Stimulated activated CD4-positive, alpha-beta T cell treated with anti-CD3 and anti-CD28 coated beads, Interleukin-1b, Interleukin-23, amount 100 ng/mL, for 24 hours (primary cell): Measurements from ENCODE around the gene ERP29.
A peak's percentile ranks its signal among the peaks of the same experiment; 100 is the strongest.
"Not testable (repeated sequence)": the region's sequence is repeated elsewhere in the genome, so short reads cannot be mapped to it uniquely, and the experiment has no call there.

Experiments
- DNase-seq, 4 experiments: peaks; one replicate each; pipeline ENCODE4 v3.0.0-alpha.2; 2020; ENCODE audit warnings: low read depth in 4 of 4, low spot score in 1 of 4

Gene ERP29

DNA sequence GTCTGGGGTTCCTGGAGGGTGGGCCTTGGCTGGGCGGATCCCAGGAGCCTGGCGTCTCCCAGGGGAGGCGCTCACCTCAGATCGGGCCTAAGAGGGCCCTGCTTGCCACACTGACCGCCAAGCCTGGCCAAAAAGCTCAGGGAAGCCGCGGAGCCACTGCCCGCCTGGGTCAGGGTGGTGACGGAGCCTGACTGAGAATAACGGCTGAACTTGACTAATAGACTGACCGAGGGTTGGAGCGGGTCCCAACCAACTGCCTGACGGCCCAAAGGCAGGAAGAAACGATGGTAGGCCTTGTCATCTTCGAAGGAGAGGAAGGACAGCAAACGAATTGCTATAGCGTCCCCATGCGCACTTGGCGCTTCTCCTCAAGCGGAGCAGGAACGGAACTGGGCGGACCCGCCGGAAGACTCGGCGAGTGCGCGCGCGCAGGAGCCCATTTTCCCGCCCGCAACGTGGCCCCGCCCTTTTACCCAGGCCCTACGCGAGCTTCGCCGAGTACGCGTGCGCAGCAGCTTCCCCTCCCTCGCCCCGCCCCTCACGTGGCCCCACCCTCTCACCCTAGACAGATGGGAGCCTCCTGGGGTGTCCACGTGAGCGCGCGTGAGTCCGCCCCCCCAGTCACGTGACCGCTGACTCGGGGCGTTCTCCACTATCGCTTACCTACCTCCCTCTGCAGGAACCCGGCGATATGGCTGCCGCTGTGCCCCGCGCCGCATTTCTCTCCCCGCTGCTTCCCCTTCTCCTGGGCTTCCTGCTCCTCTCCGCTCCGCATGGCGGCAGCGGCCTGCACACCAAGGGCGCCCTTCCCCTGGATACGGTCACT is at the start of gene ERP29, which contains the start of gene TMEM116:
Gene ERP29, plus strand, starts transcription at position 652 of the 826 bp plus-strand sequence. Its CDS starts 40 bp downstream, at position 692.
Gene TMEM116, minus strand, starts transcription at position 391 of the 826 bp plus-strand sequence. CDS start 7,895 bp downstream, outside the sequence.
- peak; percentile 100 for DNase-seq

DNA sequence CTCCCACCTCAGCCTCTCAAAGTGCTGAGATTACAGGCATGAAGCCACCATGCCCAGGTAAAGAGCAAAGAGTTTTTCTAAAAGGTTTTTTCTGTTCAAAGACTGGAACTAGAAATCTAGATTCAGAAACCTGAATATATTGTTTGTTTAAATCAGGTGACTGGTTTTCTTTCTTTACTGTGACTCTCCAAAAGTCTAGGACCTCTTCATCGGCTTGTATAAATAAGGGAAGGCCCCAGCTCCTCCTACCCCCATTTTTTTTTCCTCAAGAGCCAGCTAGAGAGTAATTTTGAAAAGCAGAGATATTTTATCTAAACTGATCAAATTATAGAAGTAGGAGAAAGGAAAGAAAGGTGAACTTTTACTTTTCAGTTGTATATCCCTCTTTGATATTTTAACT is 48.3 kb upstream of the ERP29 start:
- no peak for DNase-seq

DNA sequence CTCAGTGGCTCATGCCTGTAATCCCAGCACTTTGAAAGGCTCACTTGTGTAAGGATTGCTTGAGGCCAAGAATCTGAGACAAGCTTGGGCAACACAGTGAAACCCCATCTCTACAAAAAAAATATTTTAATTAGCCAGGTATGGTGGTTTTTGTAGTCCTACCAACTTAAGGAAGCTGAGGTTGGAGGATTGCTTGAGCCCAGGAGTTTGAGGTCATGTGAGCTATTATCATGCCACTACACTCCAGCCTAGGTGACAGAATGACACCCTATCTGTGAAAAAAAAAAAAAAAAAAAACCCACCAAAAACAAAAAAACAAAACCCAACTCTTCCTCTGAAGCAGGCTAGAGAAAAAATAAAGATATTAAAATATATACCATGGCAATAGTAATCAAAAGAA is 41.4 kb upstream of the ERP29 start:
- no peak for DNase-seq

DNA sequence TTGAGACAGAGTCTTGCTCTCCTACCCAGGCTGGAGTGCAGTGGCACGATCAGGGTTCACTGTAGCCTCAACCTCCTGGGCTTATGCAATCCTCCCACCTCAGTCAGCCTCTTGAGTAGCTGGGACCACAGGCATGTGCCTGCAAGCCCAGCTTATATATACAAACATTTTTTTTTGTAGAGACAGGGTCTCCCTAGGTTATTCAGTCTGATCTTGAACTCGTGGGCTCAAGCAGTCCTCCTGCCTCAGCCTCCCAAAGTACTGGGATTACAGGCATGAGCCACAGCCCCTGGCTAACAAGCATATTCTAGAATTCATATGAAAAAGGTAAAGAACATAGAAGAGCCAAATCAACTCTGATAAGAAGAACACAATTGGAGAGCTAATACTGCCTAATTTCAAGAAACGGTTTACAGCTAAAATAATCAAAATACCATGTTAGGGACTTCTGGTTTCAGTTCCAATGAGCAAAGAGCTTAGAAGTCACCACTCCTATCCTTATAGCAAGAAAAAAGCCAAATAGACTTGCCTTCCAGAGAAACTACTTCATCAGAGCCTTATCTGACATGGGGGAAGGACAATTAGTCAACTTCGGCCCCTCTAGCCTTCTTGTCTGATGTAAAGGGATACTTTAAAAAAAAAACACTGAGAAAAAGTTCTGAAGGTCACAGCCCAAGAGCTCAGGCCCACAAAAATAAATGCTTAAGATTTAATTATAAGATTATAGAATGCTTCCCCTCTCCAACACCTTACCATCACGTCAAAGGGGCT is 37.9 kb upstream of the ERP29 start:
- no peak for DNase-seq

DNA sequence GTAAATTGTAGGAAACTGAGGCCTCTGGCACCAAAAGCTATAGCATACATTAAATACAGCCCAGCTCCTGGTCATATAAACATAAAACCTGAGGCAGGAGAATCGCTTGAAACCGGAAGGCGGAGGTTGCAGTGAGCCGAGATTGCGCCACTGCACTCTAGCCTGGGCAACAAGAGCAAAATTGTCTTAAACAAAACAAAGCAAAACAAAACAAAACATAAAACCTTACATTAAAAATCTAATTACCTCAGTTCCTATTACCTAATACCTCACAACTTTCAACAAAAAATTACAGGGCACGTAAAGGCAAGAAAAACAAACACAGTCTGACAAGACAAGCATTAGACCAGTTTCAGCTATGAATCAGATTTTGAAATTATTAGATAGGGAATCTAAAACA is 36.9 kb upstream of the ERP29 start:
- DNase-seq: no peak

DNA sequence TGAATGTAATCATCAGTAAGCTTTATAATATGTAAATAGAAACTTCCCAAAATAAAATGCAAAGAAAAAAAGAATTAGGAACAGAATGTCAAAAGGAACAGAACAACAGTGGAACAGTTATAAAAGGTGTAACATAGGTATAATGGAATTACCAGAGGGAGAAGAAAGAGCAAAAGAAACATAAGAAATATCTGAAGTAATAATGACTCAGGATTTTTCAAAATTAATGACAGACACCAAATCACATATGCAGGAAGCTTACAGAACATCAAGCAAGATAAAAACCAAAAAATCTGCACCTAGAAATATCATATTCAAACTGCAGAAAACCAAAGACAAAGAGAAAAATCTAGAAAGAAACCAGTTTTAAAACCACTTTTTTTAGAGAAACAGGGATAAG is 36.4 kb upstream of the ERP29 start:
- no peak for DNase-seq

DNA sequence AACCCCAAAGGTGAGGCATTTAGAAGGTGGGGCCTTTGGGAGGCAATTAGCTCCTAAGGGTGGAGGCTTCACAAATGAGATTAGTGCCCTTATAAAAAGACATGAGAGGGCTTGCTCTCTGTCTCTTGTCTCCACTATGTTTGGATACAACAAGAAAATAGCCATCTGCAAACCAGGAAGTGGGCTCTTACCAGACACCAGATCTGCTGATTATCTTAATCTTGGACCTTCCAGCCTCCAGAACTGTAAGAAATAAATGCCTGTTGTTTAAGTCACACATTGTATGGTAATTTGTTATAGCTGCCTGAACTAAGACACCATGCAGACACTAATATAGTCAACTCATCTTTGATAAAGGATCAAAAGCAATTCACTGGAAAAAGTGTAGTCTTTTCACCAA is 34.7 kb upstream of the ERP29 start:
- DNase-seq: no peak

DNA sequence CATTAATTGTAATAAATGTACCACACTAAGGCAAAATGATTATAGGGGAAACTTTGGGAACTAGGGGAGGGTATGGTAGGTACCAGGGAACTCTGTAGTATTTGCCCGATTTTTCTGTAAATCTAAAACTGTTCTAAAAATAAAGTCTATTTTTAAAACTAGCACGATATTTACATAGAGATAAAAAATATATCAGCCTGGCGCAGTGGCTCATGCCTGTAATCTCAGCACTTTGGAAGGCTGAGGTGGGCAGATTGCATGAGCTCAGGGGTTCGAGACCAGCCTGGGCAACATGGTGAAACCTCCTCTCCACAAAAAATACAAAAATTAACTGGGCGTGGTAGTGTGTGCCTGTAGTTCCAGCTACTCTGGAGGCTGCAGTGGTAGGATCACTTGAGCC is 32.6 kb upstream of the ERP29 start:
- DNase-seq: no peak

DNA sequence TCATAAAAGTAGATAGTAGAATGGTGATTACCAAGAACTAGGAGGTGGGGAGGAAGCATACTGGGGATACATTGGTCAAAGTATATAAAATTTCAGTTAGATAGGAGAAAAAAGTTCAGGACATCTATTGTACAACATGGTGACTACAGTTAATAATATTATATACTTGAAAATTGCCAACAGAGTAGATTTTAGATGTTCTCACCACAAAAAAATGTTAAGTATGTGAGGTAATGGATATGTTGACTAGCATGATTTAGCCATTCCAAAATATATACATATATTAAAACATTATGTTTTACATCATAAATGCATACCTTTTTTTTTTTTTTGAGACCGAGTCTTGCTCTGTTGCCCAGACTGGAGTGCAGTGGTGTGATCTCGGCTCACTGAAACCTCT is 31.2 kb upstream of the ERP29 start:
- no peak for DNase-seq

DNA sequence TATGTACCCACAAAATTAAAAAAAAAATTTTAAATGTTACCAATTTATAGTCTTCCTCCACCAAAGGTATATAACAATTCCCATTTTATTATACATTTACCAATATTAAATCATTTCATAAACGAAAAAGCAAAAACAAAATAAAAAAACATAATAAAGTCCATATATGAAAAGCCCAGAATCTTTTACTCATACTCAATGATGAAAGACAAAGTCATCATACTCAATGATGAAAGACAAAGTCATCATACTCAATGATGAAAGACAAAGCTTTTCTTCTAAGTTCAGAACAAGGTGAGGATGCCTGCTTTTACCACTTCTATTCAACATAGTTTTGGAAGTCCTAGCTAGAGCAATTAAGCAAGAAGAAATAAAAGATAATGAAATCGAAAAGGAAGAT is 28.4 kb upstream of the ERP29 start:
- DNase-seq: no peak

DNA sequence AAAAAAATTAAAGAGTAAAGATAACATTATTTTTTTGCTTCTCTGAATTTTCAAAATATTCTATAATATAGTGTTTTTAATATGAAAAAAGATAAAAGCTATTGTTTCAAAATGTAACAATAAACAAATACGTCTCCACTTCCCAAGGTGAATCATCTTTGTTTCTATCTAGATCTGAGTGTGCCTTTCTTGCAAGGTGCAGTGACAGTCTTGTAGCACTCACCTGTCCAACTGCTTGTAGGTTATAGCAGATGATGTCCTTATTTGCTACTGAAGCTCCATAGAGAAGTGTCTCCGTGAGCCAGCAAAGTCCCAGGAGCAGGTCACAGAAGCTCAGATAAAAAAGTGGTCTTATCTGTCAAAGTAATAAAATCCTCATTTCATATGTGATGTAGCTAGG is 21.7 kb upstream of the ERP29 start:
- no peak for DNase-seq

DNA sequence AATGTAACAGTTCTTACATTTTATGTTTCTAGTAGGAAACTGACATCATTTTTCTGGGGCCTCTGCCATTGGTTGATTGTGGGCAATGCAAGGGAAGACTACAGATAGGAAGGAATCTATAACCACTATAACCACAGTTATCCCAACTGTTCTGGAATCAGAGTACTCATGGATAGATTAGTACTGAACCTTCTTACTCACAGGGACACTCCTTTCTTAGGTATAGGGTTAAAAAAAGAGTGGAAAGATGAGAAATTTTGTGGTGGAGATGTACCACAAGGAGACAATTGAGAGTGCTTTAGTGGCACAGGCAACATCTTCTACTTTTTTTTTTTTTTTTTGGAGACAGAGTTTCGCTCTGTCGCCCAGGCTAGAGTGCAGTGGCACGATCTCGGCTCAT is 21.3 kb upstream of the ERP29 start:
- no peak for DNase-seq

DNA sequence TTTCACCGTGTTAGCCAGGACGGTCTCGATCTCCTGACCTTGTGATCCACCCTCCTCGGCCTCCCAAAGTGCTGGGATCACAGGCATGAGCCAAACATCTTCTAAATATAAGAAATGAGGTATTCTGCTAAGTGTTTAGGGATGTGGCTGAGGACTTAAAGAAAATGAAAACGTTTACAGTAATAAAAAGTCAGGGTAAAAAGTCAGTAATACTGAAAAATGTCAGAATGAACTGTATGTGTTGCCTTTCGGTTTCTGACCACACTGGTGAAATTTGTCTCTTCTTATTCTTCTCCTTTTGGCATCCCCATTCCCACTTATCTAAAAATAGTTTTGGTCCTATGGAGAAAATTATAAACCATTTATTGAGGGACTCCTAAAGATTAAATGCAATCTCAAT is 20.8 kb upstream of the ERP29 start:
- no peak for DNase-seq

DNA sequence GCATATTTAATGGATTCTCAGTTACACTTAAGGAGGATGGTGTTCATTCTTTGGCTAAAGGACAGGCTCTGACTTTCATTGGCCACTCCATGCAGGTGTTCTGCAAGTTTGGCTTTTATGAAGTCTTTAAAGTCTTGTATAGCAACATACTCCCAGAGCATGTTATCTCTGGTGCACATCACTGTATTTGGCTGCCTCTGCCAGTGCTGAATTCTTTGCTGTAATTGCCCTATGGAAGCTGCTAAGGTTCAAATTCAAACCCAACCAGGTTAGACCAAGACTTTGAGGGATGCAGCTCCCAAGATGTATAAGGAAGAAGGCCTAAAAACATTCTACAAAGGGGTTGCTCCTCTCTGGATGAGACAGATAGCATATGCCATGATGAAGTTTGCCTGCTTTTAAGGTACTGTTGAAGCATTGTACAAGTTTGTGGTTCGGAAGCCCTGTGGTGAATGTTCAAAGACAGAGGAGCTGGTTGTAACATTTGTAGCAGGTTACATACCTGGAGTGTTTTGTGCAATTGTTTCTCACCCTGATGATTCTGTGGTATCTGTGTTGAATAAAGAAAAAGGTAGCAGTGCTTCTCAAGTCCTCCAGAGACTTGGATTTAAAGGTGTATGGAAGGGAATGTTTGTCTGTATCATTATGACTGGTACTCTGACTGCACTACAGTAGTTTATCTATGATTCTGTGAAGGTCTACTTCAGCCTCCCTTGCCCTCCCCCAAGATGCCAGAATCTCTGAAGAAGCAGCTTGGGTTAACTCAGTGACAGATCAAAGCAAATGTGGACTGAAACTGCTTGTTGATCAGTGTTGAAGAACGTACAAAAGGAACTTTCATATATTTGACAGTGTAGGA is 19.7 kb upstream of the ERP29 start:
- DNase-seq: no peak

DNA sequence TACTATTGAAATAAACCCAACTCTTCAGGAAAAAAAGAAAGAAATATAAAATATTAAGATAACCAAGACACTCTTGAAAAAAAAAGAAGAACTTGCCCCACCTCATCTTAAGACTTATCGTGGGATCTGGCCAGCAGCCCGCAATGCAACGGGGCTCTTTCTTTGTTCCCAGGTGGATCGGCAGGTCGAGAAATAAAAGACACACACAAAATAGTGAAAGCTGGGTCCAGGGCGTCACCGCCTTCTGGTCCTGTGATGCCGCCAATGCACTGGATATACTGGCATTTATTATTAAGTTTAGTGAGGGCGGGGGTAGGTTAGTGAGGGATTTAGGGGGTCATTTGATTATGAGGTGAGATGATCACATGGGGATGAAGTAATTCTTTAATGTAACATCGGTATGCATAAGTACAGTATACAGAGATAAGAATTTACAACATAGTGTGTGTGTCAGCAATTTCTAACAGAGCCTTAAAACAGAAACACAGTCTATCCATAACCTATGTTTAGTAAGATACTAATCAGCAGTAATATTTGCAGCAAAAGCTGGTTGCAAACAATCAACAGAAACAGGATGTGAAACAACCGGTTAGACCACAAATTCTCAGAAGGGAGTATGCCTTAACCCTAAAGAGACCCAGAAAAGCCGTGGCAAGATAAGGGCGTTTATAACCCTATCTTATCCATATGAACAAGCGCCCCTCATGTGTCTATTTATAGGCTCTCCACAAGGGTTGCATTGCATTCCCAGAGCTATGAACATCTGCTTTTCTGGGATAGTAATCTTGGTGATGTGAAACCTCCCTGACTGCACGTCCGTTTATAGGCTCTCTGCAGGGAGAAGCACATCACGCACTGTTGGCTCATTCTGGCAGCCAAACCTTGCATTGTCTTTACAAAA is 18.8 kb upstream of the ERP29 start:
- DNase-seq: not testable (repeated sequence)

DNA sequence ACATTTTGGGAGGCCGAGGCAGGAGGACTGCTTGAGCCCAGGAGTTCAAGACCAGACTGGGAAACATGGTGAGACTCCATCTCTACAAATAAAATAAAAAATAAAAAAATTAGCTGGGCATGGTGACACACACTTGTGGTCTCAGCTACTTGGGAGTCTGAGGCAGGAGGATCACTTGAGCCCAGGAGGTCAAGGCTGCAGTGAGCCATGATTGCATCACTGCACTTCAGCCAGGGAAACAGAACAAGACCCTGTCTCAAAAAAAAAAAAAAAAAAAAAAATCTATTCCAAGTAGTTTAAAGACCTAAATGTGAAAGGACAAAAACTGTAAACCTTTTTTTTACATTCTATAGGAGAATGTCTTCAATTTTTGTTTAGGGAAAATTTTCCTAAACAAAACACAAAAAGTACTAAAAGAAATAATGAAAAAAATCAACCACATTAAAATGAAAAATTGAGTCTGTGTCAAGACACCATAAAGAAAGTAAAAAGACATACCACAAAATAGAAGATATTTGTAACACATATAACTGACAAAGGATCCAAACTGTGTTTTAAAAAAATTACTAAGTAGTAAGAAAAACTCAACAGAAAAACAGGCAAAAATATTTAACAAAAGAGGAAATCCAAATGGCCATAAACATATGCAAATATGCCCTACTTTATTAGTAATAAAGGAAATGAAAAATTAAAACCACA is 17.3 kb upstream of the ERP29 start:
- no peak for DNase-seq

DNA sequence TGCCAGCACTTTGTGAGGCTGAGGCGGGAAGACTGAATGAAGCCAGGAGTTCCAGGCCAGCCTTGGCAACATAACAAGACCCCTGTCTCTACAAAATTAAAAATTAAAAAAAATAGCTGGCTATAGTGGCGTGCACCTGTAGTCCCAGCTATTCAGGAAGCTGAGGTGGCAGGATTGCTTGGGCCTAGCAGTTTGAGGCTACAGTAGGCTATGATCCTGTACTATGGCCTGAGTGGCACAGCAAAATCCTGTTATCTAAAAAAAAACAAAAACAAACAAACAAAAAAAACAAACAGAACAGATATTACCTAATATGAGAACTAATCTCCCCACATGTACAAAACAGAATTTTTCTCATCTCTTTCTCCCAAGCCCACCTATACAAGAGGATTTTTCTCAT is 15.9 kb upstream of the ERP29 start:
- no peak for DNase-seq

DNA sequence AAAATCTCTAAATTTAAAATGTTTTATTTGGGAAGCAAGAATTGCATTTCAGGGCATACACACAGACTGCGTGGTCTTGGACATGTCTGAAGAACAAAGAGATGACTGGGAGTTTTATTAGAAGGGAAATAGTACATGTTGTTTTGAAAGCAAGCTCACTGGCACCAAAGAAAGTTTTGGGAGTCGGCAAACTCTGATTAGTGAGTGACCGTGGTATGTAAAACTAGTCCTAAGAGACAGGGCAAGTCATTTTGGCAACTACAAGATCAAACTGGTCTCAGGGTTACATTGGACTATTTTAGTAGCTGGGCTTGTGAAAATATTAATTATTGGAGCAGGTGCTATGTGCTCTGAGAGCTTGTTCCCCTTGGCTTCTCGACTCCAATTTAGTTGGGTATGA is 15.2 kb upstream of the ERP29 start:
- DNase-seq: no peak

DNA sequence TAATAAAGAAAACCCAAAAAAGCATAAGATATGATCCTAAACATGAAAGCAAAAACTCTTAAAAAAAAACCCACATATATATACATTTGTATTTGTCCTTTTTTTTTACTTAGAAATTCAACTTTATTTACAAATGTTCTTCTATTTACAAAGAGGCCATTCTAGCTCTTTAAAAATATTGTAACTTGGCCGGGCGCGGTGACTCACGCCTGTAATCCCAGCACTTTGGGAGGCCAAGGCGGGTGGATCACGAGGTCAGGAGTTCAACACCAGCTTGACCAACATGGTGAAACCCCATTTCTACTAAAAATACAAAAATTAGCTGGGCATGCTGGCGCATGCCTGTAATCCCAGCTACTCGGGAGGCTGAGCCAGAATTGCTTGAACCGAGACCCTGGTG is 14.1 kb upstream of the ERP29 start:
- not testable (repeated sequence) for DNase-seq

DNA sequence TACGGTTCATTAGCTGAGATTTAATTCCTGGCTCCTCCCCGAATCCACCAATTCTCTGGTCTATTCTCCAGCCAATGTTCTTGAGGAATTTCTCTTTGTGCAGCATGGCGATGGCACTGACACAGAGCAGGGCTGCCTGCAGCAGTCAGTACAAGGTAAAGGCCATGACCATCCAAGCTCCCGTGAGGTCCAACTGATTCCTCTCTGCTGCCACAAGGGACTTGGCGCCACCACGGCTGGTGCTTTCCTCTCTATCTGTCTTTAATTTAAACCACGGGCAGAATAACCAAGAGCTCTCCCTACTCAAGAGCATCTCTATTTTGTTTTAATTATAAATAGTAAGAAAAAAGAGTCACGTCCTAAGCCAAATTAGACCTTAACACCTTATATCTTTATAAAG is 12.4 kb upstream of the ERP29 start:
- no peak for DNase-seq
